Breast epithelium (tissue), 3 donors: ENCODE results near the gene ZNF790.

Experiments
- POLR2A ChIP-seq: fragments of 450-650 bp; IDR thresholded peaks from one replicate; pipeline ENCODE4 v1.6.1; 2016; ENCODE audit warnings: antibody characterized with exemption, mild to moderate bottlenecking, moderate library complexity
- POLR2AphosphoS5 ChIP-seq, 3 donors: sonication (generic); formaldehyde crosslinking; IDR thresholded peaks; one replicate each; pipeline ENCODE4 v1.6.1; 2017; ENCODE audit warnings: antibody characterized with exemption in 3 of 3
- TF ChIP-seq, protein P1 (sequence below), 3 donors: fragments of 450-650 bp; IDR thresholded peaks; one replicate each; pipeline ENCODE4 v1.5.1; 2016 to 2017; ENCODE audit warnings: antibody characterized with exemption in 3 of 3, mild to moderate bottlenecking in 3 of 3, moderate library complexity in 3 of 3

DNA sequence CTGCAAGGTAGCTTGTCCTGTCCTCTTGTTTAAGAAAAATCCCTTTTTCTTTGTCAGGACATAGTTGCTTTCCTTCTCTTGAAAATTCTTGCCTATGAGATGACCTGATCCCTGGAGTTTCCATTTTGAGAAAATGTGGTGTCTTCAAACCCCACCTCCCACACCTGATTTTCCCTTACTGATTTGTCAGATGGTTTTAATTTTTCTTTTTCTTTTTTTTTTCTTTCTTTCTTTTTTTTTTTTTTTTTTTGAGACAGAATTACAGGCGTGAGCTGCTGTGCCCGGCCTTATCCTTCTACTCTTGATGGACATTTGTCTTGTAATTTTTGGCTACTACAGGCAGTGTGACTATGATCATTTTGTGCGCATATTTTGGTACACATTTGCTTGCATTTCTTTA is 13.7 kb upstream of the ZNF790 start:
- TF ChIP-seq, protein P1, sequence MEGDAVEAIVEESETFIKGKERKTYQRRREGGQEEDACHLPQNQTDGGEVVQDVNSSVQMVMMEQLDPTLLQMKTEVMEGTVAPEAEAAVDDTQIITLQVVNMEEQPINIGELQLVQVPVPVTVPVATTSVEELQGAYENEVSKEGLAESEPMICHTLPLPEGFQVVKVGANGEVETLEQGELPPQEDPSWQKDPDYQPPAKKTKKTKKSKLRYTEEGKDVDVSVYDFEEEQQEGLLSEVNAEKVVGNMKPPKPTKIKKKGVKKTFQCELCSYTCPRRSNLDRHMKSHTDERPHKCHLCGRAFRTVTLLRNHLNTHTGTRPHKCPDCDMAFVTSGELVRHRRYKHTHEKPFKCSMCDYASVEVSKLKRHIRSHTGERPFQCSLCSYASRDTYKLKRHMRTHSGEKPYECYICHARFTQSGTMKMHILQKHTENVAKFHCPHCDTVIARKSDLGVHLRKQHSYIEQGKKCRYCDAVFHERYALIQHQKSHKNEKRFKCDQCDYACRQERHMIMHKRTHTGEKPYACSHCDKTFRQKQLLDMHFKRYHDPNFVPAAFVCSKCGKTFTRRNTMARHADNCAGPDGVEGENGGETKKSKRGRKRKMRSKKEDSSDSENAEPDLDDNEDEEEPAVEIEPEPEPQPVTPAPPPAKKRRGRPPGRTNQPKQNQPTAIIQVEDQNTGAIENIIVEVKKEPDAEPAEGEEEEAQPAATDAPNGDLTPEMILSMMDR (IDR thresholded peaks at IDR 0.05) = no peak
- no peak for TF ChIP-seq POLR2A
- no peak for TF ChIP-seq POLR2AphosphoS5 (IDR thresholded peaks at IDR 0.05)
